GM18517 (cell line): ENCODE results near the gene ADAD2.

ENCODE experiments used
- ATAC-seq: cut with Tn5 transposase; IDR thresholded peaks from one replicate; pipeline ENCODE4 v1.9.1; 2021; ENCODE audit warnings: mild to moderate bottlenecking, moderate library complexity; ENCODE audit not compliant: unreplicated experiment

ADAD2 gene

DNA sequence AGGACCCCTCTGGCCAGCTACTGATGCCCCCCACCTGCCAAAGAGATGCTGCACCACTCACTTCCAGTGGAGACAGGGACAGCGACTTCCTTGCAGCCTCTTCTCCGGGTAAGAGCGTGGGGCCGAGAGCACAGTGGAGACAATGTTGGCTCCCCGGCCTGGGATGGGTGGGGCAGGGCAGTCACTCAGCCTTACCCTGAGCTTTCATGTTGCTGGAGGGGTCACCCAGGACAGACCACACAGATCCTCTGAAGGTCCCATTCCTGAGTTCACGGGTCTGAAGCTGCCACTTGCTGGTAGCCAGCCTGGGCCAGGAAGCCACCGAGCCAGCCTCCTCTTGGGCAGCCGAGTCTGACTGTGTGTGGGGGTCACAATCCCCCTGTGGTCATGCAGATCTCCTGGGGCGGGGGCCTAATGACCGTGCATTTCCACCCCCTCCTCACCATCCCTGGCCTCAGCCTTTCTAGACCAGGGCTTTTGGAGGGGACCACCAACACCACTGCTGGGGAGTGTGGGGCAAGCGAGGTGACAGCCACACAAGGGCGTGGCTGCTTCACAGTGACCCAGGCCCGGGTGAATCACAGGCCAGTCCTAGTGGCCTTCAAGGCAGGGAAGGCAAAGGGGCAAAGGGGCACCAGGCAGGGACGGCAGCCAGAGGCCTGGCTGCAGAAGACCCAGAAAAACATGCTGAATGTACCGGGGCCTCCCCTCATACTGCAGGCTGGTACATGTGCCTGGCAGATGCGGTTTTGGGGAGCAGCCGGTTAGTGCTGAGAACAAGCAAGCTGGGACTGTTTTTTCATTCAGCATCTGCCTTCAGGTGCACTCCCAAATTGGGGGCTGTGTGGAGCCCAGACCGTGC is 14.5 kb upstream of the ADAD2 start:
- ATAC-seq, result no peak

DNA sequence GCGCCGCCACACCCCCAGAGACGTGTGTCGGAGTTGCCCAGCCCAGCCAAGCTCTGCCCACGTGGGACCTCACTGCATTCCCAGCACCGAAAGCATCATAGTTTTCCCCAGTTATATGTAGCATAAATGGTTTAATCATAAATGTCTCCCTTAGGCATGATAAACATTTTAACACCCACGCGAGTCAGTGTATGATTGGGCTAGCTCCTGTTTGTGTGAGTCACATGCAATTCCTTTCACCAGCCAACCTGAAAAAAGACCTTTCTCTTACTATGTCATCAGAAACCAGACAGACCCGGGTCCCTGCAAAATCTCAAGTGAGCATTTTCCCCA is 13.2 kb upstream of the ADAD2 start:
- no peak for ATAC-seq

DNA sequence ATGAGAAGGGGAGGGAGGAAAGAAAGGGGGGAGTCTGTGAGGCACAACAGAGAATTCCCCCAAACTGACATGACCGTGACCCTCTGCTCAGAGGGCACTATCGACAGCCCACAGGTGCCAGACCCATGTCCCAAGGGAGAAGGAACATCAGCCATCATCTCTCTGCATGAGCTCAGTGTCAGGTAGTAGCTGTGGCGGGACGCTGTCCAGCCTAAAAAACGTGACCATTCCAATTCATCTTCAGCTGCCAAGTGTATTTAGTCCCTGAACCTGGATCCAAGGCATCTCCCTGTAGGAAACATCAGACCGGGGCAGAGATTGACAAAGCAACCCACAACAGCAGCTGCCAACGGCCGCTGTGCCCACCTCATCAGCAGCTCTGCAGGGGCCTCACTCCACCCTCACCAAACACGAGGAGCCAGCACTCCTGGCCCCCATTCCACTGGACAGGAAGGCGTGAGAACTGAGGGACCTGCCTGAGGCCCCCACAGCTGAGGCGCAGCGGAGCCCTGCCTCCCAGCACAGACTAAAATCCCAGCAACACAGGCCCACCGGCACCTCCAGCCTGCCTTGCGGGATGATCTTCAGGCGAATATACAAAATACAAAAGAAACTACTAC is 12.7 kb upstream of the ADAD2 start:
- ATAC-seq, result no peak

DNA sequence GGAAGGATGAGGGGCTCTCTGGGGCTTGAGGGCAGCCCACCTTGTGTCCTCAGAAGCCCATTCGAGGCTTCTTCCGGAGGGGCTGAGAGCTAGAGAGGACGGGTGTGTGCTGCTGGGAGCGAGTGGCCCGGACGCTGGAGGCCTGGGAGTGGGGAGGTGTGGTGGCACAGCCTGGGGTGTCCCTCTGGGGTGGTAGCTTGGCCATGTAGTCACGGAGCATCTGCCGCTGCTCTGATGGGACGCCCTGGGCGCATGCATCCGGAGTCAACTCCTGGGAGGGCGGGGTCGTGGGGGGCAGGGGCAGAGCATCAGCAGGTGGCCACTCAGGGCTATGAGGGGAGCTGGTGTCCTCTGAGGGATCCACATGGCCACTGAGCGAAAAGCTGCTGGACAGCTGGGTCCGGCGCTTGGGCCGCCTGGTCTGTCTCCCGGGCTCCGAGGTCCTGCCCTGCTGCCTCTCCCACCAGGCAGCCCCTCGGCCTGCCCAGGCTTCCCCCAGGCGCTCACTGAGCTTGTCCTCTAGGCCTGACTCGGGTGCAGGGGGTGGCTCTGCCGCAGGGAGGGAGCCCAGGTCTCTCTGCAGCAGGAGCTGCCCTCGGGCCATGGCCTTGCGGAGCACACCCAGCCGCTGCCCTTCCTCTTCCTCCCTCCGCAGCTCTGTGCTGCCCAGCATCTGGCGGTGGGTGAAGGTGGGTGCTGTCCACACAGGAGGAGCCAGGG is 11.9 kb upstream of the ADAD2 start:
- ATAC-seq, result no peak

DNA sequence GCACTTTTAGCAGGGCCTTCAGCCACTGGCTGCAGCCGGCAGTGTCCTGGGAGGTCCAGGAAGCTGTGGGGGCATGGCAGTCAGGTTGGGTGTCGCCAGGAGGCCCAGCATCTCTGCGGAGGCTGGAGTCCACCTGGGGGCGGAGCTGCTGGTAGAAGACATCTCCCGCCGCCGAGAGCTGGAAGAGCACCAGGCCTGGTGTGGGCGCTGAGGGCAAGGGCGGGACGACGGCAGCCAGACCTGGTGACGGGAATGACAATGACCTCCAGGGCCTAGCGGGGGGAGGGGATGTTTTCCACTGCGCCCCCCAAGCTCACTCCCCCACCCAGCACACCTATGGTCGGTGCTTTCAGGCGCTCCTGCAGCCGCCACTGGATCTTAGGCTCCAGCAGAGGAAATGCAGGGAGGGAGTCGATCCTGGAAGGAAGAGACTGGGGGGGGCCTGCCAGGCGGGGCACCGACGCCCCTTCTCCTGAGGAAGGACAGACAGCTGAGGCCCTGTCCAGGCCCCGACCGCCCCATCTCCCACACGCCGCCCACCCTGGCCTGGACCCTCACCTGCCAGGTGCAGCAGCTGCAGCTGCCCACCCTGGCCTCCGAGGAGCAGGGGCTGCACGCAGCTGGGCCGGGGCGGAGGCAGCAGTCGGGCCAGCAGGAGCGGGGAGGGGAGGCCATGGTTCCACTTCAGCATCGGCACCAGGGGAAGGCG is 11.2 kb upstream of the ADAD2 start:
- ATAC-seq, result no peak

DNA sequence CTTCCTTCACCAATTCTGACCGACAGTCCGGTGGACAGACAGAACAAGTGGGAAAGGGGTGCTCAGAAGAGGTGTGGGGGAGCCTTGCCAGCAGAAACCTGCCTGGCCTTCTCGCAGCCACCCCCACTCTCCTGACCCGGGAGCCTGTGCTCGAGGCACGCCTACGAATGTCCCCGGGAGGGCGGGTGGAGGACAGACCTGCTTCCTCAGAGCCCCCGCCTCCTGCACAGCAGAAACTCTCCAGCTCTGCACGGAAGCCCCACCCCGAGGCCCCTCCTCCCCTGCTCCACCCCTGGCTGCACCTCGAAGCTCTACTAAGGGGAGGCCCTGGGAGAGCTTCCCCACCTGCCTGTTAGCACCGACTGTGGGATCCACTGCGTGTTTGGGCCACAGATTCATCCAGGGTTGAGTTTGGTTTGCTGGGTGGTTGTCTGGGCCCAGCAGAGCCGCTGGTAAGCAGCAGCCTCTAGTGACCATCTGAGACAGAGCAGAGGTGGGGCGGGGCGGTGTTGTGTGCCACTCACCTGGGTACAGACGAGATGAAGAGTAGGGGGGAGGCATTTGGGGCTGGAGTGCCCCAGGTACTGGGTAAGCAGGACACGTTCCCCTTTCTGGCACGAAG is 10.3 kb upstream of the ADAD2 start:
- ATAC-seq, result no peak

DNA sequence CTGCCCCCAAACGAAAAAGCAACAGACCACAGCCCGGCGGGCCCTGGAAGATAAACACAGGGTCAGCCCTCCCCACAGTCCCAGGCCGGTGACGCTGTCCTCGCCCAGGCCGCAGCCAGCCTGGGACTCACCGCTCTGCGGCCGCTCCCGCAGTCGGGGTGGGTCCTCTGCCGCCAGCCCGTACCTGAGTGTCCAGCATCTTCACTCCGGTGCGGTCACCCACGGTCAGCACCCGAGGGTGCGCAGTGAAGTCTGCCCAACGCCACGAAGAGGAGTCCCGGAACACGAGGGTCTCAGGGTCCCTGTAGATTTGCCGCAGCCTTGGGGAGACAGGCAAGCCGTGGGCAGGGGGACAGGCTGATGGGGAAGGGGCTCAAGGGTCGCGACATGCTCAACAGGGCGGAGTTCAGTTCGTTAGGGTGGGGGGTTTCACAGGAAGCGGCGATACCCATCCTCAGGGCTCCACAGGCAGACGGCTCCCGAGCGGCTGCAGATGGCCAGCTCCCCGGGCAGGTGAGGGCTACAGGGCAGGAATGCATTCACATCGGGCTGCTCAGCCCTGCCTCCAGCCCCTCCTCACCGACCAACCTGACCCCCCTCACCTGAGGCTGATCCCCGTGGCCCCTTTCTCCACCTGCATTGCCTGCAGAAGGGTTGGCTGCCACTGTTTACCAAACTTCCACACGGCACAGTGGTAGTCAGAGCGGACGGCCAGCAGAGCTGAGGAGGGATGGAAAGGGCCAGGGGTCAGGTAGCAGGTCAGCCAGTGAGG is 9.6 kb upstream of the ADAD2 start:
- no peak for ATAC-seq

DNA sequence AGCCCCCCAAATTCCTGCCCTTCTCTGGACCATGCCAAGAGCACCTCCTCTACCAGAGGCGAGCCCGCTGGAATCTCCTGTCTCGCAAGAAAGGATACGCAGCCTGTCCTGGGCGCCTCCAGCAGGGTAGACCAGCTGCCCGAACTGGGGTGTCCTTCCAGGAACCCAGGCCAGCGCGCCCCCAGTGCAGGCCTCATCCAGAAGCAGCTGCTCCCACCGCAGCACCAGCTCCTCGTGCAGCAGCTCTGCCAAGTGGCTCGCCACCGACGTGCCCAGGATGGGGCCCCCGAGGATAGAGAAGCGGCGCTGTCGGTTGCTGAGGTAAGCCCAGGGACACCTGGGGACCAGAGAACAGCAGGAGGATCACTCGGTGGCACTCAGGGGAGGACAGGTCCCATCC is 8.9 kb upstream of the ADAD2 start:
- ATAC-seq, result no peak

DNA sequence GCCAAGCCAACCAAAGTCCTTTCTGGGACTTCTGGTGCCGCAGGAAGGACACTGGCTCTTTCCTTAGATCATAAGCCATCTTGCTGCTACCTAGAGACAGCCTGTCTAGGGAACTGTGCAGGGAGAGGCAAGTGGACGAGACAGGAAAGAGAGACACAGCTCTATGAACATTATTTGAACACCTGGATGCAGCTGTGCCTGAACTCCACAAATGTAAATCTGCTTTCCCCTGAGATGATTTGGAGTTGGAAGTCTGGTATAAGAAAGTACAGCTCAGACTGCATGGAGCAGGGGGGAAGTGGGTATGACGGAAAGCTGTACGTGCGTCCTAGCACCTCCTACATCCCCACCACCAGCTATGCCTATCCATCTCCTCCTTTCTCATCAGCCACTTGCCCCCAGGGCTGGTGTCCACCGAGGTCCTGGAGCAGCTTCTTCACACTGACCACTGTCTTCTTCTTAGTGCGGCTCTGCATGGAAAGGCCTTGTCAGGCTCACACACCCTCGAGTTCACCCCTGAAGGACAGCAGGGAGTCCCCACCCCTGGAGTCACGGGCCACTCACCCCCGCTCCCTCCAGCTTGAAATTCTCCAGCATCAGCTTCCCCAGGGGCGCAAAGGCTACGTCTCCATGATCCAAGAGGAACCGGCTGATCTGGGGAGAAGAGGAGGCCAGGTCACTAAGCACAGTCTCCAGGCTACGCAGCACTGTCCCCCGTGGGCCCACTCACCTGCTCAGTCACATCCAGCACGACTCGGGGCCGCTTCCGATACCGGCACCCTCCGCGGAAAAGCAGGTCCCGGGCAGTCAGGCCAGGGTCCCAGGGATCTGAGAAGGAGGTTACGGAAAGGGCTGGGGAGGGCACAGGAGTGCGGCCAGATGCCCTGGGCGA is 8.0 kb upstream of the ADAD2 start:
- no peak for ATAC-seq

DNA sequence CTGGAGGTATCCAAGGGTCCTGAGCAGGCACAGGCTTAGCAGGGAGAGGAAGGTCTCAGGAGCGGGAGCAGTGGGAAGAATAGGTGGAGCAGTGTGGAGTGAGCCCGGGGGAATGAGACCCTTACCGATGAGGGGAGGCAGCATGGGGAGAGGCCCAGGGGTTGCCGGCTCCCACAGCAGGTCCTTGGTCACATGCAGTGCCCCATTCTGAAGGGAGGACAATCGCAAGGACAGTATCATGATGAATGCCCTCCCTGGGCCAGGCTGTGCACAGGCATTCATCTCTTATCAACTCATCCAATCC is 7.4 kb upstream of the ADAD2 start:
- ATAC-seq, result no peak

DNA sequence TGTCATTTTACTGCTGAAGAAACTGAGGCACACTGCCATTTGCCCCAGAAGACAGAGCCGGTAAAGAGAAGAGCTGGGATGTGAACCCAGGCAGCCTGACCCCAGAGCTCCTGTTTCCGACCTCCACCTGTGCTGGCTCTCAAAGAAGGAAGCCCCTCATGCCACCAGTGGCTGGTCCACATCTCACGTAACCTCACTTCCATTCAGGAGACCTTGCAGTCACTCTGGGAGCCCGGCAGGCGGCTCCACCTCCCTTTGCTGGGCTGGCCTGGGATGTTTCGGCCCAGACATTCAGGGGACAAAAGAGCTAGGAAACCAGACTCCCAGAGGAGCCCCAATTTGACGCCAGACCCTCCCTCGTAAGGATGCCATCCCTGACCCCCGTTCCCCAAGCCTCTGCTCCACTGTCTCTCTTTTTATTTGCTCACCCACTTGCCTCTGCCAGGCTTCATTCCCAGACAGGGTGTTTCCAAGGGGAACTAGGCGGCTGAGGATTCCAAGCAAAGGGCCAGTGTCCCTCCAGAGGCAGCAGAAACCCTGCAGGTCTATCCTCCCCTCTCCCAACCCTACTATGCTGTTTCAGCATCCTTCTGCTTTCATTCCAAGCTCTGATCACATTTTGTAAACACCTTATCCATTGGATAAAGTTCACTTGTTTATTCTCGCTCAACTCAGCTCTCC is 6.9 kb upstream of the ADAD2 start:
- no peak for ATAC-seq

DNA sequence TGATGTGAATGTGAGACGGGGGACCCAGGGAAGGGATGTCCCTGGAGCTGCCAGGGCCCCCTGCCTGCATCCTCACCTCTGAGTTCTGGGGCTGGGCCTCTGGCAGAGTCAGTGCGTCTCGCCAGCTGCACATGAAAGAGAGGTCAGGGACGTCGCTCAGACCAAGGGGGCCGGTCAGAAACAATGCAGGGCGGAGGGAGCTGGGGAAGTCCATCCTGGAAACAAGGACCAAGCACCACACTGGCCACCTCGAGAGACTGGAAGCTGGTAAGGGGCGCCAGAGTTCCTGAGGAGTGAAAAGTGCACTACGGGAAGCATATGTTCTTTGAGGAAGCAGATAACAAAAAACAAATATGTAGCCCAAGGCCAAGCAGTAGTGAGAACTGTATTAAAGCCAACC is 6.2 kb upstream of the ADAD2 start:
- no peak for ATAC-seq

DNA sequence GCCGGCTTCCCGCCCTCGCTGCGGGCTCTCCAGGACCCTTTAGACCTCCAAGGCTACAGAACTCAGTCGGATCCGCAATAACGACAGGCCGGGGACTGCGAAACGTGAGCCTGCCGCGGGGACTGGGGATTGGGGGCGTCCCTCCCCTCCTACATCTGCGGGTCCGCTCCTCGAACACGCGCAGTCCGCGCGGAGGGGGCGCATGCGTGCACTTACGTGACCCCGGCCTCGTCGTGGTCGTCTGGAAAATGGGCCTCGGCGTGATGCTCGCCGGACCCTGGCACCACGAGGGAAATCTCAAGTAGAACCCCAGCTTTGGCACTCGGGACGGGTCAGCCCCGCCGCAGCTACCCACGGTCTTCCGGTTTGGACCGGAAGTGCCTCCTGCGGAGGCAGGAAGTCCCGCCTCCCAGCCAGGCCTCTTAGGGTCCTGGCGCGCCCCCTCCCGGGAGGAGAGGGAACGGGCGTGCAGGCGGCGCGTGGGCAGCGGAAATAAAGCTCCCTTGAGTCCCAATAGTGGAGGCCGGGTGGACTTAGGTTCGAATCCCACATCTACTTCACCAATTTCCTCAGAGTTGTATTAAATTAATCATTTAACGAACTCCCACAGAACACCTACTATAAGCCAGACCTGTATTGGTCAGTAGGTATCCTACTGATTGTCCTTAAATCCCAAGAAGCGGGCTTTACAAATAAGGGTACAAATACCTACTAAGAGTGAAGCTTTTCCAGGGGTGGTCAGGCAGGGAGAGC is 4.1 kb upstream of the ADAD2 start, which contains the start of gene TAF1C:
Gene TAF1C (minus strand): TSS at position 373 of the 753 bp plus-strand sequence. CDS start 2,069 bp downstream, outside the sequence.
- ATAC-seq, result peak; percentile 71

DNA sequence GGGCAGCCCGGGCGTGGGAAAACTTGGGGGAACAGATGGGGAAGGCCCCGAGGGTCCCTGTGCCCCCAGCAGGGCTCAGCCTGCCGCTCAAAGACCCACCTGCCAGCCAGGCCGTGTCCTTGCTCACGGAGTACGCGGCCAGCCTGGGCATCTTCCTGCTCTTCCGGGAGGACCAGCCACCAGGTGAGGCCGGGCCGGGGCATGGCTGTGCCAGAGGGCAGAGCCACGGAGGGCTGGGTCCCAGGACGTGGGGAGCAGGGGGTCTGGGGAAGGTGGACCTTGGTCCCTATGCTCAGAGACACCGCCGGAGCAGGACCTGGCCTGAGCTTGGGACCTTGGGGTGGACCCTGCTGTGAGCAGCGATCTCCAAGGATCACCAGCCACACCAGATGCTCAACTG is 509 bp downstream of the ADAD2 start:
- ATAC-seq, result no peak

DNA sequence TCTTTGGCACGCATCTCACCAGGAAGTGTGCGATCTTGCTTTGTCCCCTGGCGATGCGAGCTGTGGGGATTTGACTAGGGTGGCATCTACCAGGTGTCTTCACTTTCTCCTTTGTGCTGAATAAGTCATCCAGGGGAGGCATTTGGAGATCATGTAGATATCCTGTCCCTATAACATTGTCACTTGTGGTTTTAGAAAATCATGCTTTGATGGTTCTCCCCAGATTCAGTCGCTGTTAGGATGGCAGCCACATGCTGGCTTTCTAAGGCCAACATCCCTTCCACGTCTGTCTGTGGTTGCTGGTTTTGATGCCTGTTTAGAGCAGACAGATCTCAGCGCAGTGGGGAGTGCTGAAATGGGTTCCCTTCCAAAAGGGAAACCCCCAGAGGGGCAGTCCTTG is 2.5 kb downstream of the ADAD2 start:
- ATAC-seq, result no peak

DNA sequence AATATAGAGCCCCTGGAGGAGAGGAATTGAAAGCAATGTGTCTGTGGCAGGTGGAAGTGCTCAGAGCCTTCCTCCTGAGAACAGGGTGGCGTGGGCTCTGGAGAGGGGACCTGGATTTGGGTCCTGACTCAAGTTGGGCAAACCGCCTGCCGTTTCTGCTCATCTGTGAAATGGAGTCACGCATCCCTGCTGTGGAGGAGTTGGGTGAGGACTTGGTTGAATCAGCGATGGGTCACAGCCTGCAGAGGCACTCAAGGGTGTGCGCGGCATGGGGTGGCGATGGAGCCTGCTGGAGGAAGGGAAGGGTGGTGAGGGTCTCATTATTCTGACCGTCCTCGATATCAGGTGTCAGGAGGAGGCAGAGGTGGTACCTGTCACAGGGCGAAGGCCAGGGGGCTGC is 3.1 kb downstream of the ADAD2 start:
- ATAC-seq, result no peak

DNA sequence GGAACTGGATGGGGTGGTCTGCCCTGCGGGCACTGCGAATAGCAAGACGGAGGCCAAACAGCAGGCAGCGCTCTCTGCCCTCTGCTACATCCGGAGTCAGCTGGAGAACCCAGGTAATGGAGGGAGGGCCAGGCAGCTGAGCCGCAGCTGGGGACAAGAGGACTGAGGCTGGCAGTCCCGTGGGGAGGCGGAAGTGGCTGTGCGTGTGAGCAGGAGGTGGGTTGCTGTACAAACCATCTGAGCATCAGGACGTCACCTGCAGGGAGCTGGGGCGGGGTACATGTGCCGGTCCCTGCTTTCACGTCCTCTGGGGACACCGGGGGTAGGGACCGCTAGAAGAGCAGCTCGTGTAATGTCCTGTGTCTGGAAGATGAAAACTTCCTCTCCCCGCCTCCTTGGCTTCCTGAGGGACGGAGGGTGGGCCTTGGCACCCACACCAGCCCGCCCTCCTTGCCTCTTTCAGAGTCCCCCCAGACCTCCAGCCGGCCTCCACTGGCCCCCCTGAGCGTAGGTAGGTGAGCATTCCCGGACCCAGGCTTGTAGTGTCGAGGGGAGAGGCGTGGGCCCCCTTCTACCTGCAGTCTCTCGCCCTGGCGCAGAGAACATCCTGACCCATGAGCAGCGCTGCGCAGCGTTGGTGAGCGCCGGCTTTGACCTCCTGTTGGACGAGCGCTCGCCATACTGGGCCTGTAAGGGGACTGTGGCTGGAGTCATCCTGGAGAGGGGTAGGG is 3.7 kb downstream of the ADAD2 start:
- ATAC-seq, result no peak
